GM12878 (cell line): ENCODE results near the gene MMP14. TPM values are rescaled to one million over a fixed set of nuclear protein-coding genes. Genes with fewer than 3 reads are reported as not detected.

Source experiments
- ATAC-seq: fragments of 200-7000 bp; cut with Tn5 transposase; 3 replicates; pipeline ENCODE4 v1.9.1; 2020; ENCODE audit warnings: mild to moderate bottlenecking, moderate library complexity
- BruUV-seq: library from RNA; stranded (reverse); fragments of 400-500 nt; replicated peaks from 2 replicates; lab custom pipeline; 2021; lab: Mats Ljungman, UMichigan
- CTCF ChIA-PET: fragments of 300-600 bp; sonication (Branson Sonifier 250); formaldehyde crosslinking; extraction: SDS; loops from one replicate; lab custom pipeline; 2021; ENCODE audit warnings: inconsistent platforms; lab: Yijun Ruan, JAX
- POLR2A ChIA-PET: fragments of 350-600 bp; formaldehyde crosslinking; extraction: SDS; loops from one replicate; lab custom pipeline; 2021; ENCODE audit warnings: inconsistent platforms; lab: Charles Lee
- RAD21 ChIA-PET: fragments of 300-600 bp; sonication (Branson Sonifier 250); formaldehyde crosslinking; loops from one replicate; lab custom pipeline; 2023; ENCODE audit warnings: antibody characterized with exemption; ENCODE audit not compliant: unreplicated experiment; lab: Charles Lee
- SMC1A ChIA-PET: fragments of 300-600 bp; sonication (Branson Sonifier 250); formaldehyde crosslinking; loops from one replicate; lab custom pipeline; 2023; ENCODE audit not compliant: unreplicated experiment, uncharacterized antibody; lab: Charles Lee
- DNase-seq: peaks from one replicate; pipeline ENCODE4 v3.0.0-alpha.2; 2011; ENCODE audit warnings: low read depth, low spot score
- FAIRE-seq: peaks from 3 replicates; lab custom pipeline; 2011; peaks lifted over from hg19 to GRCh38; lab: Jason Lieb, UNC
- H2AFZ ChIP-seq: 2 replicates; pipeline ENCODE4 v1.6.0; 2011; ENCODE audit warnings: low read depth, low read length, control low read depth; ENCODE audit not compliant: control insufficient read depth
- H3K27ac ChIP-seq: 2 replicates; pipeline ENCODE4 v1.5.1; 2011; ENCODE audit warnings: control low read depth; ENCODE audit not compliant: control insufficient read depth, insufficient read depth
- H3K27me3 ChIP-seq, 2 experiments: replicated peaks in 1 of 2; 2 replicates each; pipeline versions ENCODE4 v1.6.0 to v1.6.1; 2011; ENCODE audit warnings: low read length in 1 of 2; ENCODE audit not compliant: control insufficient read depth in 2 of 2, insufficient read depth in 2 of 2
- H3K36me3 ChIP-seq, 2 experiments: 2 replicates each; pipeline ENCODE4 v1.5.1; 2011; ENCODE audit warnings: low read length in 1 of 2; ENCODE audit not compliant: control insufficient read depth in 2 of 2, insufficient read depth in 2 of 2
- H3K4me1 ChIP-seq: 2 replicates; pipeline ENCODE4 v1.6.1; 2011; ENCODE audit warnings: mild to moderate bottlenecking, low read length, moderate library complexity, mixed read lengths; ENCODE audit not compliant: control insufficient read depth, insufficient read depth
- H3K4me2 ChIP-seq: 2 replicates; pipeline ENCODE4 v1.6.0; 2011; ENCODE audit warnings: control low read depth; ENCODE audit not compliant: control insufficient read depth, insufficient read depth
- H3K4me3 ChIP-seq: fragments of 200-600 bp; sonication (generic); 2 replicates; pipeline ENCODE4 v1.5.1; 2016
- H3K79me2 ChIP-seq: 2 replicates; pipeline ENCODE4 v1.6.0; 2011; ENCODE audit warnings: low read length; ENCODE audit not compliant: control insufficient read depth, insufficient read depth
- H3K9ac ChIP-seq: 2 replicates; pipeline ENCODE4 v1.8.0; 2011; ENCODE audit warnings: low read length, control low read depth, mixed read lengths; ENCODE audit not compliant: control insufficient read depth, insufficient read depth
- H3K9me3 ChIP-seq: replicated peaks from 3 replicates; pipeline ENCODE4 v1.5.1; 2011; ENCODE audit warnings: mild to moderate bottlenecking, low read length; ENCODE audit not compliant: control insufficient read depth, insufficient read depth
- H4K20me1 ChIP-seq: 2 replicates; pipeline ENCODE4 v1.6.0; 2011; ENCODE audit not compliant: control insufficient read depth, insufficient read depth
- CREM ChIP-seq: IDR thresholded peaks from 2 replicates; pipeline ENCODE4 v1.6.1; 2014; ENCODE audit warnings: antibody characterized with exemption, low read depth
- DPF2 ChIP-seq: fragments of 450-650 bp; IDR thresholded peaks from 2 replicates; pipeline ENCODE4 v1.6.1; 2017; ENCODE audit warnings: mild to moderate bottlenecking
- MTA3 ChIP-seq: IDR thresholded peaks from 2 replicates; pipeline ENCODE4 v1.6.1; 2012; ENCODE audit warnings: low read length, inconsistent platforms, borderline replicate concordance
- NR2F1 ChIP-seq: fragments of 450-650 bp; conservative IDR thresholded peaks from 2 replicates; pipeline ENCODE4 v1.6.1; 2017; ENCODE audit warnings: mild to moderate bottlenecking
- RB1 ChIP-seq: fragments of 450-650 bp; formaldehyde crosslinking; IDR thresholded peaks from 2 replicates; pipeline ENCODE4 v1.6.1; 2017; ENCODE audit warnings: mild to moderate bottlenecking, borderline replicate concordance
- ZNF24 ChIP-seq: fragments of 450-650 bp; IDR thresholded peaks from 2 replicates; pipeline ENCODE4 v1.6.1; 2017; ENCODE audit warnings: antibody characterized with exemption, mild to moderate bottlenecking
- WGBS: methylation state at CpG from one replicate; pipeline ENCODE4 v1.1.6; 2016; ENCODE audit warnings: low lambda C conversion rate; ENCODE audit not compliant: insufficient replicate concordance, insufficient coverage; ENCODE audit errors: missing lambda C conversion rate; 5-methylcytosine and 5-hydroxymethylcytosine counted together
- in situ Hi-C: fragments of 300-500 bp; cut with MboI; formaldehyde crosslinking; loops from 9 replicates; pipeline ENCODE4 v1.14.3; 2018; ENCODE audit warnings: mixed read lengths
- intact Hi-C: fragments of 100-400 bp; cut with micrococcal nuclease; formaldehyde crosslinking; loops from one replicate; pipeline ENCODE4 v1.14.2; 2022; ENCODE audit not compliant: unreplicated experiment
- polyA plus RNA-seq, 11 experiments: library from polyadenylated mRNA; depleted of rRNA in 4 of 11; unstranded in 6 of 11; stranded (reverse) in 5 of 11; fragments of >200 nt; fragmentation: Nextera tagmentation in 4 of 11; fragmentation: Illumina TruSeq in 1 of 11; extraction: Ambion mirVana in 4 of 11; extraction: Trizol in 1 of 11; gene quantifications; 1 replicate in 1 of 11; 2 replicates in 10 of 11; pipeline versions ENCODE4 v1.2.1 to v1.2.3, GENCODE V29; 2011 to 2016; ENCODE audit warnings: inconsistent platforms in 2 of 11, missing spikeins in 2 of 11, low read depth in 1 of 11
- total RNA-seq, 4 experiments: library from RNA; depleted of rRNA in 3 of 4; stranded (reverse); fragments of >200 nt in 3 of 4; fragmentation: Illumina TruSeq in 1 of 4; extraction: Trizol in 1 of 4; gene quantifications; 2 replicates each; pipeline versions ENCODE4 v1.2.1 to v1.2.3, GENCODE V29; 2013 to 2021
- TF ChIP-seq, protein P1 (sequence below): IDR thresholded peaks from 2 replicates; pipeline ENCODE4 v1.6.1; 2012; ENCODE audit warnings: mild to moderate bottlenecking, low read depth, low read length
- TF ChIP-seq, protein P2 (sequence below): fragments of 450-650 bp; IDR thresholded peaks from 2 replicates; pipeline ENCODE4 v1.6.1; 2016; ENCODE audit warnings: mild to moderate bottlenecking, moderate library complexity, borderline replicate concordance
- TF ChIP-seq, protein P3 (sequence below): IDR thresholded peaks from 2 replicates; pipeline ENCODE4 v1.6.1; 2012; ENCODE audit warnings: low read depth, low read length, improper control_type of control experiment
- TF ChIP-seq, protein P4 (sequence below): fragments of 450-650 bp; IDR thresholded peaks from 2 replicates; pipeline ENCODE4 v1.6.1; 2017; ENCODE audit warnings: low read depth, mild to moderate bottlenecking, moderate library complexity

The MMP14 gene
- total and polyA plus RNA-seq, 10 of the 15 experiments (the other 5 are each of a cell fraction or from before 2014, with no cell fraction given): 0.31 to 1.9 (median 0.70) TPM; not detected in 2

DNA sequence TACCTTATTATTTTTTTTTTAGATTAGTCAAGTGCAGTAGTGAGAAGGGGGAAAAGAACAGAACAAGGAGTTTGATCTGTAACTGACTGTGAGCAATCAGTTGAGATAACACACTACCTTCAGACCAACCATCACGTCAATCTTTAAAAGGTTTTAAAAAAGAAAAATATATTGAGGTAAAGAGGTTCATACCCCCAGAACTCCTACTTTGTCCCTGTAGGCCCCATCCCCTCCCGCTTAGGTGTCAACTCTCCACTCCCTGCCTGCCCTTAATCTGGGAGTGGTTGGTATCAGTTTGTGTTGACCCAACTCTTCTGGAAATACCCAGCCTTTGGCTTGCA lies 16.2 kb downstream of the MMP14 start (continued):
- TF ChIP-seq, protein P1, sequence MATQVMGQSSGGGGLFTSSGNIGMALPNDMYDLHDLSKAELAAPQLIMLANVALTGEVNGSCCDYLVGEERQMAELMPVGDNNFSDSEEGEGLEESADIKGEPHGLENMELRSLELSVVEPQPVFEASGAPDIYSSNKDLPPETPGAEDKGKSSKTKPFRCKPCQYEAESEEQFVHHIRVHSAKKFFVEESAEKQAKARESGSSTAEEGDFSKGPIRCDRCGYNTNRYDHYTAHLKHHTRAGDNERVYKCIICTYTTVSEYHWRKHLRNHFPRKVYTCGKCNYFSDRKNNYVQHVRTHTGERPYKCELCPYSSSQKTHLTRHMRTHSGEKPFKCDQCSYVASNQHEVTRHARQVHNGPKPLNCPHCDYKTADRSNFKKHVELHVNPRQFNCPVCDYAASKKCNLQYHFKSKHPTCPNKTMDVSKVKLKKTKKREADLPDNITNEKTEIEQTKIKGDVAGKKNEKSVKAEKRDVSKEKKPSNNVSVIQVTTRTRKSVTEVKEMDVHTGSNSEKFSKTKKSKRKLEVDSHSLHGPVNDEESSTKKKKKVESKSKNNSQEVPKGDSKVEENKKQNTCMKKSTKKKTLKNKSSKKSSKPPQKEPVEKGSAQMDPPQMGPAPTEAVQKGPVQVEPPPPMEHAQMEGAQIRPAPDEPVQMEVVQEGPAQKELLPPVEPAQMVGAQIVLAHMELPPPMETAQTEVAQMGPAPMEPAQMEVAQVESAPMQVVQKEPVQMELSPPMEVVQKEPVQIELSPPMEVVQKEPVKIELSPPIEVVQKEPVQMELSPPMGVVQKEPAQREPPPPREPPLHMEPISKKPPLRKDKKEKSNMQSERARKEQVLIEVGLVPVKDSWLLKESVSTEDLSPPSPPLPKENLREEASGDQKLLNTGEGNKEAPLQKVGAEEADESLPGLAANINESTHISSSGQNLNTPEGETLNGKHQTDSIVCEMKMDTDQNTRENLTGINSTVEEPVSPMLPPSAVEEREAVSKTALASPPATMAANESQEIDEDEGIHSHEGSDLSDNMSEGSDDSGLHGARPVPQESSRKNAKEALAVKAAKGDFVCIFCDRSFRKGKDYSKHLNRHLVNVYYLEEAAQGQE: no peak
- TF ChIP-seq MTA3: no peak

DNA sequence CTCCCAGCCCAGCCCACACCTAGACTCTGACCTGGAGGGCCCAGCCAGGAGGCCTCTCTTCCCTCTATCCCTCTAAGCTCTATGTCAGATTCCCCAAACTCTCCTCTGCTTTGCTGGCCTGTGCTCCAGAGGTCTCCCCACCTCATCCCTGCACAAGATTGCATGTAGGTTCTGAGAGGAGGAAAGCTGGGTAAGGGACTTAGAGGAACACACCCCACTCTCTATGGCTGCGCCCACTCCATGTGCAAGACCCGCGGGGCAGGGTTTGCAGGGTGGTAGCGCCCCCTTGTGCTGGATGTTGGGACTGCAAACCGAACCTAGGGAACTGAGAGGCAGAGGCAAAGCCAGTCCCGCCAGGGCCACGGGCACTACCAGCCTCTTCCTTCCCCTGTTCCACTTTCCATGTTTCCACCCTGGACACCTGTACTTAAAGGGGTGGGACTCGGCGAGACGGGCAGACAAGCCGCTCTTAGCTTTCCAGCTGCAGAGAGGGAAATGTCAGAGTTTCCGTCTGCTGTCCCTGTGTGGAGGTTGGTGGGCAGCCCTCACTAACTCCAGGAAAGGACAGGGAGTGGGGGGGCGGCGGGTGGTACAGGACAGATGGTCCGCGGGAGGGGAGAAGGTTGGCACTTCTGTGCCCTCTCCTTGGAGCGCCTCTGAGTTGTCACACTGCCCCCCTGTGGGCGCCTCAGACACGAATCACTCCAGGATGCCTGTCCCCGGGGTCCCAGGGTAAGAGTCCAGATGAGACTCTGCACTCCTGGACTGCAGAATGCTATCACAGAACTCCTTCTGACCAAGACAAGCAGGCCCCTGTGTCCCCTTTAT lies 16.8 kb downstream of the MMP14 start:
- 0% methylated on average over 20 of the region's 20 CpGs for WGBS
- no peaks in the 10 kb centered on the region for H4K20me1 ChIP-seq
- ChIA-PET SMC1A (interaction anchor here (0.6 to 7.3 kb wide), 39 partner anchors 10 to 463 kb away, joined by 3 to 104 read pairs (median 5); partner anchors contain the start of genes DAD1, LRP10, MRPL52 and OXA1L), RAD21 (interaction anchor here (0.7 to 9.4 kb wide), 38 partner anchors 9 to 468 kb away, joined by 3 to 130 read pairs (median 6); partner anchors contain the start of genes ABHD4, DAD1, LRP10 and MRPL52), POLR2A (interaction anchor here (1.3 to 2.2 kb wide), 5 partner anchors 18 to 282 kb away, joined by 3 to 11 read pairs (median 6); partner anchors contain the start of gene LRP10), CTCF (interaction anchor here (0.6 to 10.0 kb wide), 55 partner anchors 11 to 546 kb away, joined by 3 to 324 read pairs (median 6); partner anchors contain the start of genes ABHD4, DAD1, LRP10 and MRPL52)
- no peaks in the 10 kb centered on the region for H3K79me2 ChIP-seq
- FAIRE-seq (peak; percentile 92), ATAC-seq (peak; percentile 95), DNase-seq (peak; percentile 63)
- in situ Hi-C loops (loop anchor here (10.0 kb wide), 1 partner anchor 468 kb away; no protein-coding TSS in a partner anchor), intact Hi-C loops (loop anchor here (1.0 to 5.0 kb wide), 8 partner anchors 30 to 466 kb away; no protein-coding TSS in a partner anchor)
- no peaks in the 10 kb centered on the region for H3K27me3 ChIP-seq
- H3K9me3 ChIP-seq: peaks cover 2% of the 10 kb centered on the region; the same call in 1 of the 3 replicates
- peak overlapping the region; percentile 100 for H3K4me2 ChIP-seq
- no TSS peak for BruUV-seq
- peak overlapping the region; percentile 89 for H3K27ac ChIP-seq
- no peaks in the 10 kb centered on the region for H3K36me3 ChIP-seq
- peaks cover 17% of the 10 kb centered on the region for H3K4me1 ChIP-seq
- H2AFZ ChIP-seq: peak overlapping the region; percentile 99
- H3K9ac ChIP-seq: peak overlapping the region; percentile 90
- peak overlapping the region; percentile 75 for H3K4me3 ChIP-seq
- TF ChIP-seq, protein P2, sequence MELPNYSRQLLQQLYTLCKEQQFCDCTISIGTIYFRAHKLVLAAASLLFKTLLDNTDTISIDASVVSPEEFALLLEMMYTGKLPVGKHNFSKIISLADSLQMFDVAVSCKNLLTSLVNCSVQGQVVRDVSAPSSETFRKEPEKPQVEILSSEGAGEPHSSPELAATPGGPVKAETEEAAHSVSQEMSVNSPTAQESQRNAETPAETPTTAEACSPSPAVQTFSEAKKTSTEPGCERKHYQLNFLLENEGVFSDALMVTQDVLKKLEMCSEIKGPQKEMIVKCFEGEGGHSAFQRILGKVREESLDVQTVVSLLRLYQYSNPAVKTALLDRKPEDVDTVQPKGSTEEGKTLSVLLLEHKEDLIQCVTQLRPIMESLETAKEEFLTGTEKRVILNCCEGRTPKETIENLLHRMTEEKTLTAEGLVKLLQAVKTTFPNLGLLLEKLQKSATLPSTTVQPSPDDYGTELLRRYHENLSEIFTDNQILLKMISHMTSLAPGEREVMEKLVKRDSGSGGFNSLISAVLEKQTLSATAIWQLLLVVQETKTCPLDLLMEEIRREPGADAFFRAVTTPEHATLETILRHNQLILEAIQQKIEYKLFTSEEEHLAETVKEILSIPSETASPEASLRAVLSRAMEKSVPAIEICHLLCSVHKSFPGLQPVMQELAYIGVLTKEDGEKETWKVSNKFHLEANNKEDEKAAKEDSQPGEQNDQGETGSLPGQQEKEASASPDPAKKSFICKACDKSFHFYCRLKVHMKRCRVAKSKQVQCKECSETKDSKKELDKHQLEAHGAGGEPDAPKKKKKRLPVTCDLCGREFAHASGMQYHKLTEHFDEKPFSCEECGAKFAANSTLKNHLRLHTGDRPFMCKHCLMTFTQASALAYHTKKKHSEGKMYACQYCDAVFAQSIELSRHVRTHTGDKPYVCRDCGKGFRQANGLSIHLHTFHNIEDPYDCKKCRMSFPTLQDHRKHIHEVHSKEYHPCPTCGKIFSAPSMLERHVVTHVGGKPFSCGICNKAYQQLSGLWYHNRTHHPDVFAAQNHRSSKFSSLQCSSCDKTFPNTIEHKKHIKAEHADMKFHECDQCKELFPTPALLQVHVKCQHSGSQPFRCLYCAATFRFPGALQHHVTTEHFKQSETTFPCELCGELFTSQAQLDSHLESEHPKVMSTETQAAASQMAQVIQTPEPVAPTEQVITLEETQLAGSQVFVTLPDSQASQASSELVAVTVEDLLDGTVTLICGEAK: no peak
- peak; percentile 83; the same call in 1 of the 2 replicates for TF ChIP-seq RB1
- TF ChIP-seq, protein P3, sequence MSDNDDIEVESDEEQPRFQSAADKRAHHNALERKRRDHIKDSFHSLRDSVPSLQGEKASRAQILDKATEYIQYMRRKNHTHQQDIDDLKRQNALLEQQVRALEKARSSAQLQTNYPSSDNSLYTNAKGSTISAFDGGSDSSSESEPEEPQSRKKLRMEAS: peak; percentile 74
- TF ChIP-seq NR2F1: no peak
- no peak for TF ChIP-seq ZNF24
- TF ChIP-seq DPF2: peak; percentile 78; the same call in 1 of the 2 replicates
- 0 out of 2 replicates have a peak, but pooled peaks have one; percentile 6 for TF ChIP-seq CREM
- TF ChIP-seq, protein P4, sequence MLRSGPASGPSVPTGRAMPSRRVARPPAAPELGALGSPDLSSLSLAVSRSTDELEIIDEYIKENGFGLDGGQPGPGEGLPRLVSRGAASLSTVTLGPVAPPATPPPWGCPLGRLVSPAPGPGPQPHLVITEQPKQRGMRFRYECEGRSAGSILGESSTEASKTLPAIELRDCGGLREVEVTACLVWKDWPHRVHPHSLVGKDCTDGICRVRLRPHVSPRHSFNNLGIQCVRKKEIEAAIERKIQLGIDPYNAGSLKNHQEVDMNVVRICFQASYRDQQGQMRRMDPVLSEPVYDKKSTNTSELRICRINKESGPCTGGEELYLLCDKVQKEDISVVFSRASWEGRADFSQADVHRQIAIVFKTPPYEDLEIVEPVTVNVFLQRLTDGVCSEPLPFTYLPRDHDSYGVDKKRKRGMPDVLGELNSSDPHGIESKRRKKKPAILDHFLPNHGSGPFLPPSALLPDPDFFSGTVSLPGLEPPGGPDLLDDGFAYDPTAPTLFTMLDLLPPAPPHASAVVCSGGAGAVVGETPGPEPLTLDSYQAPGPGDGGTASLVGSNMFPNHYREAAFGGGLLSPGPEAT: peak; percentile 49; the same call in 1 of the 2 replicates
